Measurements from ENCODE around the gene GMPPB.
"Not testable (repeated sequence)": the region's sequence is repeated elsewhere in the genome, so short reads cannot be mapped to it uniquely, and the experiment has no call there.

GMPPB gene

GRCh38 chr3:49689046-49689907, 34.5 kb downstream of the GMPPB start, which contains the start of the genes MST1 and RNF123:
Gene MST1, minus strand, starts transcription at chr3:49689474. Its CDS starts 783 bp downstream, at chr3:49688691.
Gene RNF123, plus strand, starts transcription at chr3:49689557. Its CDS starts 1,609 bp downstream, at chr3:49691166.
- DNase-seq: peak; percentile 90

GRCh38 chr3:49688338-49689045, 35.3 kb downstream of the GMPPB start:
- not testable (repeated sequence) for DNase-seq

DNA sequence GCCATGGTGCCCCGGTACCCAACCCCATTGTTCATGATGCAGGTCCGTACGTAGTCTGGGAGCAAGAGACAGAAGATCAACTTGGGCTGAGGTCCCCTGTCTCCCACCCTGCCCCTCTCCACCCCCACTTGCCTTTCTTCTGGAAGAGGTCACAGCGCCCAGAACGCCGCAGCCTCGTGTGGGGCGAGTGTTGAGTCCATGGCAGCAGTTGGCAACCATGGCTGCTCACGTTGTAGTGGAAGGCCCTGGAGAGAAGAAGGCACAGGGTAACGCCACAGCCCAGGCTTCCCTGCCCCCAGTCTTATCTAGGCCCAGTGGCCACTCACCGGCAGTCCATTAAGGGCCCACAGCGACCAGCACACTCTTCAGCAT, 36.3 kb downstream of the GMPPB start:
- DNase-seq: not testable (repeated sequence)

DNA sequence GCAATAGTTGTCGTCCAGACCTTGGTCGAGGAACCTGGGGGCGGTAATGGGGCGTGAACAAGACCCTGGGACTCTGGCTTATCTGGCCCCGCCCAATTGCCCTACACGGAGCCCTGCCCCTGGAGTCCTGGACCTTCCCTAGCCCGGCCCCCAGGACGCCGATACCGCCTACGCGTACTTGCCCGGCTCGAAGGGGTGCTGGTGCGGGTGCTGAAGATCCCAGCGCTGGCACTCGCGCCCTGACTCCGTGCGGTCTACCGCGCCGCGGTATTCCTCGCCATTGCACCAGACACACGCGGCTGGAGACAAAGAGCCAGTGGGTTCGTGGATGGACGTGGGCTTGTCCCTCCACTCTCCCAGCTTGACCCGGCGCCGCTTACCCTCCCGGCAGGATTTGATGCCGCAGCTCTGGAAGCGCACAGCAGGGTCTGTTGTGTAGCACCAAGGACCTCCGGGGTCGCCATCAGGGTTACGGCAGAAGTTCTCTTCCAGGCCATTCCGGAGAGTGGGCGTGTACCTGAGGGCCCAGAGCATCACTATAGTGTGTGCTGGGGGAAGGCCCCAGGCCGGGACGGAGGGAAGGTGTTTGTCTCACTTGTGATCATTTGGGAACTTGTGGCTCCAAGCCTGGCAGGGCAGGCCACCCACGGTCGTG, 36.9 kb downstream of the GMPPB start:
- peak; percentile 39 for DNase-seq

DNA sequence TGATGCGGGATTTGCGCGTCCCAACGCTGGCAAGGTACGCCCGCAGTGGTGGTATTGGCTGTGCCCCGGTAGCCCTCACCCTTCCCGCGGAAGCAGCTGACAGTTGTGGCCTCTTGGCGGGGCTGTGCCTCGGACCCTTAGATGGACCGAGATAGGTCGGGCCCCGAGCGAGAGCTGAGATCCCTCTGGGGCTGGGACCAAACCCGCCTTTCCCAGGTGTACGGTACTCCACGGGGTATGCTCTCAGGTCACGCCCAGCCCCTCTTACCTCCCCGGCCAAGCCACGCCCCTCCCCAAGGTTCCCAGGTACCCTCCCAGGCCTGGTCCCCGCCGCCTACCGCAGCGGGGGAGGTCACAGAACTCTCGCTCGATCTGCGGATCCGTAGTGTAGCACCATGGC, 37.4 kb downstream of the GMPPB start:
- peak; percentile 42 for DNase-seq

DNA sequence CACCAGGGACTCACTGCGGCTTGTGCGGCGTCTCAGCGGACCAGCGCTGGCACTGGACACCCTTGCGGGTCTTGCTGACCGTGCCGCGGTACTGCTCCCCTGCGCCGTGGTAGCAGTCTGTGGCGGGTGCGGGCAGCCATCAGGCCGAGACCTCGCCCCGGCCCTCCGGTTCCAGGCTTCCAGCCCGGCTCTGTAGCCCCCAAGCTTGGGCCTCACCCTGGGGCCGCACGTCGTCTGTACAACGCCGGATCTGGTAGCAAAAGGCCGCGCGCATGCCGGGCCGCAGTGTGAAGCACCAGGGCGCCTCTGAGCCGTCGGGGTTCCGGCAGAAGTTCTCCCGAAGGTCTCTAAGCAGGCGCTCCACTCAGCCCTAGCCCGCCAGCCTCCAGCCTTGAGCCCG, 37.9 kb downstream of the GMPPB start:
- not testable (repeated sequence) for DNase-seq

GRCh38 chr3:49685103-49685502, 38.6 kb downstream of the GMPPB start:
- DNase-seq: not testable (repeated sequence)

GRCh38 chr3:49684453-49684852, 39.3 kb downstream of the GMPPB start:
- DNase-seq: not testable (repeated sequence)

DNA sequence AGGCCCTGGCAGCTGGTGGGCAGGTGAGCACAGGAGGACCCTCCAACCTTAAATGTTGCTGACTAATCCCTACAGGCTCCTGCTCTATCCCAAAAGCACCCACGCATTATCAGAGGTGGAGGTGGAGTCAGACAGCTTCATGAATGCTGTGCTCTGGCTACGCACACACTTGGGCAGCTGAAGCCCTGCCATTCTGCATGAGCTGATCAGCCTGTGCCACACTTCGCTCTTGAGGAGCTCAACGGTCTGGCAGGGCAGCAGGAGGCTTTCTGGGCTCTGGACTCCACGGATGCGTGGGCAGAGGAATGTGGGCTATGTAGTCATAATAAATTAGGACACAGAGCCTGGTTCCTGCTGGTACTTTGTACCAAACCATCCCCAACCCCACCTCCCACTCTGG, 40.6 kb downstream of the GMPPB start:
- DNase-seq: no peak

DNA sequence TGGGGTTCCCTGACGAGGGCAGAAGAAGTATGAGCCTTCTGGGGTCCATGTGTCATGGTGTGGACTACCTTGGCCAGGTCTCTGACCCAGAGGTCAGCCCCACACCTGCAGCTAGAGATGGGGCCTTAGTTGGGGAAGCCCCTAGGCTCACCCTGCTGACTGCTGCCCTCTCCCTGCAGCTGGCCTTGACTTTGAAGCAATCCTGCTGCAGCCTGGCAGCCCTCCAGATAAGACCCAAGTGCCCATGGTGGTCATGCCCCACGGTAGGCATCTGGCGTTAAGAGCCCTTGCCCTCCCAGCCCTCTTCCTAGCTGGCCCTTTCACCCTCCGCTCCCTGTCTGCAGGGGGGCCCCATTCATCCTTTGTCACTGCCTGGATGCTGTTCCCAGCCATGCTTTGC, 42.2 kb downstream of the GMPPB start:
- DNase-seq: no peak

DNA sequence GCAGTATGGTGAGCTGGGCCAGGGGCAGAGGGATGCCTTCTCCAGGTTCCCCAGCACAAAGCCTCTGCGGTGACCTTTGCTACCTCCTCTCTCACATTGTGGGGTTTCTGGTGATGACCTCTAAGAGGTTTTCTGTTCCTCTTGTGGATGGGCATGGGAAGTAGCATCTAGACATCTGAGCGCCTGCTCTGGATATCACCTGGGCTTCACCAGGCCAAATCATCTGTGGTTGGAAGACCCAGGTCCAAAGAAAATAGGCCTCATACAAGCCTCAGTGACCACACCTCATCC, 42.6 kb downstream of the GMPPB start:
- no peak for DNase-seq

GRCh38 chr3:49680493-49681231, 43.1 kb downstream of the GMPPB start:
- DNase-seq: no peak

- no peak for DNase-seq
Measured at GRCh38 chr3:49675912-49676311, 47.8 kb downstream of the GMPPB start.

DNA sequence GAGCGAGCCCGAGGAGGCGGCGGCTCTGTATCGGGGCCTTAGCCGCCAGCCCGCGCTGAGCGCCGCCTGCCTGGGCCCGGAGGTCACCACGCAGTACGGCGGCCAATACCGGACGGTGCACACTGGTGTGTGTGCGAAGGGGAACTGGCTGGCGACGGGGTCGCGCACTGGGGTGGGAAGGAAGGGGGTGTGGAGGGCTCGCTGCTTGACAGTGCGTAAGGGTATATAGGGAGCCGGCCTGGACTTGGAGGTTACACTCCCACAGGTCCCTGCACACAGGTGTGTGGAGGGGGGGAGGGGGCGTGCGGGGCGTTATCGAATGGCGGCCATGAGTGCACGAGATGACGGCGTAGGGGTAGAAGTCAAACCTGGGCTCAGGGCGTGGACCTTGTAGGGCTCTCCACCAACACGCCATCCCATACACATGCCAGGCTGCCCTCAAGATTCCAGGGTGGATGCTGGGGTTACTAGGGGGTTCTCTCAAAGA, 49.2 kb downstream of the GMPPB start:
- DNase-seq: no peak

- DNase-seq: peak; percentile 98
Measured at GRCh38 chr3:49673715-49674496, 49.8 kb downstream of the GMPPB start, which contains the start of gene APEH. Gene APEH, plus strand, starts transcription at chr3:49674351. Its CDS starts 51 bp downstream, at chr3:49674402.

DNA sequence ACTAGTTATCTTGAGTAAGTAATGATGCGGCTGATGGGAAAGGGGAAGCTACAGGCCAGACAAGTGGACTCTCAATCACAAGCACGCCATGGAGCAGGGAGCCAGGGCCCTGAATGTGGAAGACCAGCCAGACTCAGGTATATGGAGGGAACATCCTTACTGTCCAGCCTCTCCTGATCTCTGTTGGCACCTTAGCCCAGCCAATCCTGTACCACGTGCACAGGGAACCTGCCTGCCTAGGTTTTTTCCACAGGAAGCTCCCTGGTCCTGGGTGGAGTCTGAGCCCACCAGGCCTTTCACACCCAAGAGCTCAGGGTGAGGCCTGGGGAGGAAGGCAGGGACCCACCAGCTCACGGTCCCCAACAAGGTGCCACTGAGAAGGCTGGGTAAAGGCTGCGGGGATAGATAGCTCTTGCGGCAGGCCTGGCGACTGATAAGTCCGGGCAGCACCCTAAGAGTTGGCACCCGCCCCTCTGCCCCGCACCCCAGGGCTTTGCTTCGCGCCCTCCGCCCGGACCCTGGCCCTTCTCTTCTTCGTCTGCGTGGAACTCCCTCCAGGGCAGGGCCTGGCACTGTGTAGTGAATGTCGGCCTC, 50.5 kb downstream of the GMPPB start:
- no peak for DNase-seq

- DNase-seq: peak; percentile 63
Measured at GRCh38 chr3:49671291-49672288, 52.2 kb downstream of the GMPPB start.

- no peak for DNase-seq
Measured at GRCh38 chr3:49670940-49671290, 52.8 kb downstream of the GMPPB start.
